Measurements from ENCODE around the gene HJURP. TPM values are rescaled to one million over a fixed set of nuclear protein-coding genes. Genes with fewer than 3 reads are reported as not detected.

The HJURP gene
- total RNA-seq, 1 donor from 2014 or later, result 1.5 TPM

GRCh38 chr2:233871432-233871831 is 17.1 kb upstream of the HJURP start:
- ATAC-seq (no peak), DNase-seq (no peak)
- Histone ChIP-seq H3K9me3 (peaks cover 5% of the 10 kb centered on the region), H3K27ac (no peak overlapping the region), H3K27me3 (ENCODE audit: low read depth) (peaks cover 6% of the 10 kb centered on the region), H3K4me1 (peaks cover 4% of the 10 kb centered on the region), H3K4me3 (no peak overlapping the region), H3K36me3 (no peaks in the 10 kb centered on the region)
- no peak for TF ChIP-seq CTCF (IDR thresholded peaks at IDR 0.05)
- intact Hi-C loops (cut with DNase I), result no loop called here

GRCh38 chr2:233867993-233868532 is 13.7 kb upstream of the HJURP start, which contains the start of gene MSL3B:
Gene MSL3B (minus strand): TSS chr2:233868386.
- Histone ChIP-seq H3K27me3 (ENCODE audit: low read depth) (peaks cover 6% of the 10 kb centered on the region), H3K36me3 (no peaks in the 10 kb centered on the region), H3K4me3 (peak within 1 kb of the TSS; percentile 57), H3K9me3 (peaks cover 5% of the 10 kb centered on the region), H3K27ac (no peak within 1 kb of the TSS), H3K4me1 (peaks cover 4% of the 10 kb centered on the region)
- TF ChIP-seq CTCF (IDR thresholded peaks at IDR 0.05), result no peak
- intact Hi-C loops (cut with DNase I), result no loop called here
- DNase-seq (peak; percentile 58), ATAC-seq (peak; percentile 65 to 87)

- H3K4me3 ChIP-seq, result no peak overlapping the region
- no peak for TF ChIP-seq CTCF (IDR thresholded peaks at IDR 0.05)
- DNase-seq (no peak), ATAC-seq (no peak)
- intact Hi-C loops (cut with DNase I), result no loop called here
- no peak overlapping the region for H3K27ac ChIP-seq
- H3K9me3 ChIP-seq, result peaks cover 5% of the 10 kb centered on the region
- H3K36me3 ChIP-seq, result no peaks in the 10 kb centered on the region
- H3K27me3 ChIP-seq (ENCODE audit: low read depth), result peaks cover 6% of the 10 kb centered on the region
- peaks cover 4% of the 10 kb centered on the region for H3K4me1 ChIP-seq
Observed at GRCh38 chr2:233866479-233866878, 12.1 kb upstream of the HJURP start.

- ATAC-seq (no peak), DNase-seq (no peak)
- Histone ChIP-seq H3K27me3 (ENCODE audit: low read depth) (peaks cover 6% of the 10 kb centered on the region), H3K36me3 (no peaks in the 10 kb centered on the region), H3K9me3 (peaks cover 5% of the 10 kb centered on the region), H3K27ac (no peak overlapping the region), H3K4me1 (peaks cover 4% of the 10 kb centered on the region), H3K4me3 (no peak overlapping the region)
- TF ChIP-seq CTCF (IDR thresholded peaks at IDR 0.05), result no peak
- intact Hi-C loops (cut with DNase I), result no loop called here
Observed at GRCh38 chr2:233865838-233866237, 11.5 kb upstream of the HJURP start.

GRCh38 chr2:233862261-233862768 is 8.0 kb upstream of the HJURP start:
- no peaks in the 10 kb centered on the region for H3K27me3 ChIP-seq (ENCODE audit: low read depth)
- no peaks in the 10 kb centered on the region for H3K4me1 ChIP-seq
- TF ChIP-seq CTCF (IDR thresholded peaks at IDR 0.05), result no peak
- no peak overlapping the region for H3K27ac ChIP-seq
- no peaks in the 10 kb centered on the region for H3K9me3 ChIP-seq
- intact Hi-C loops (cut with DNase I), result no loop called here
- ATAC-seq (no peak), DNase-seq (no peak)
- H3K4me3 ChIP-seq, result no peak overlapping the region
- H3K36me3 ChIP-seq, result no peaks in the 10 kb centered on the region
